ENCODE results near the gene PSMC4.

The PSMC4 gene

GRCh38 chr19:40023969-40024368 is 53.0 kb downstream of the PSMC4 start:
- peaks cover 79% of the 10 kb centered on the region for H3K9me3 Mint-ChIP-seq
- no peaks in the 10 kb centered on the region for H3K27me3 Mint-ChIP-seq
- no peak overlapping the region for H3K27ac Mint-ChIP-seq
- intact Hi-C loops (cut with micrococcal nuclease) = no loop called here
- no peaks in the 10 kb centered on the region for H3K36me3 Mint-ChIP-seq (ENCODE audit: low read depth)
- H3K4me3 Mint-ChIP-seq = no peak overlapping the region
- H3K4me1 Mint-ChIP-seq (ENCODE audit: low read depth) = no peaks in the 10 kb centered on the region

GRCh38 chr19:40025938-40026596 is 55.1 kb downstream of the PSMC4 start:
- Mint-ChIP-seq H3K4me3 (no peak overlapping the region), H3K36me3 (ENCODE audit: low read depth) (no peaks in the 10 kb centered on the region), H3K27ac (no peak overlapping the region), H3K27me3 (no peaks in the 10 kb centered on the region), H3K9me3 (peaks cover 89% of the 10 kb centered on the region), H3K4me1 (ENCODE audit: low read depth) (no peaks in the 10 kb centered on the region)
- intact Hi-C loops (cut with micrococcal nuclease) = no loop called here

- Mint-ChIP-seq H3K27ac (no peak overlapping the region), H3K4me3 (no peak overlapping the region), H3K36me3 (ENCODE audit: low read depth) (no peaks in the 10 kb centered on the region), H3K9me3 (peaks cover 89% of the 10 kb centered on the region), H3K4me1 (ENCODE audit: low read depth) (no peaks in the 10 kb centered on the region), H3K27me3 (no peaks in the 10 kb centered on the region)
- intact Hi-C loops (cut with micrococcal nuclease) = no loop called here
Measured at GRCh38 chr19:40026597-40026970, 55.6 kb downstream of the PSMC4 start.

Measured in dendritic cell treated with granulocyte-macrophage colony-stimulating factor and Interleukin-4, amounts not matched to agents 40 ng/mL and 50 ng/mL, for 4 days (primary cell).